NCI-H187 treated with DMSO at 0.1 percent for 48 hours (cell line): ENCODE data around the gene BBS9.
"Not testable (repeated sequence)": the region's sequence is repeated elsewhere in the genome, so short reads cannot be mapped to it uniquely, and the experiment has no call there.

Source experiments
- DNase-seq: peaks from one replicate; lab custom pipeline; 2025; lab: John Stamatoyannopoulos, UW

BBS9 gene

DNA sequence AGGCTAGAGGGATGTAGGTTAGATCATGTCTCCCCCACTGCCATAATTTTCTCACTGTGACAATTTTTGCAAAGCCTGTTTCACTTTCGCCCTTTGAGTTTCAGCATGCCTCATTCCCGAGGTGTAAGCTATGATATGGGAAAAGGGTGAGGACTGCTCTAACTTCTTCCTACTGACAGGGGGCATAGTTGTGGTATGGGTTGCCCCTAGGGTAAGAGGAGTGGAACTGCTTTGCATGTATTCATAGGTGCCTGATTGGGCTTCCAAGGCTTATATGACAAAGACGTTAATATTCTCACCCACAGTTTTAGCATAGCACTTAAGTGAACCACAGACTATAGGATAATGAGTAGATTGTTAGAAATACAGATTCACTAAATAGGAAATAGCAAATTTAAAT, 148.7 kb downstream of the BBS9 start:
- no peak for DNase-seq

DNA sequence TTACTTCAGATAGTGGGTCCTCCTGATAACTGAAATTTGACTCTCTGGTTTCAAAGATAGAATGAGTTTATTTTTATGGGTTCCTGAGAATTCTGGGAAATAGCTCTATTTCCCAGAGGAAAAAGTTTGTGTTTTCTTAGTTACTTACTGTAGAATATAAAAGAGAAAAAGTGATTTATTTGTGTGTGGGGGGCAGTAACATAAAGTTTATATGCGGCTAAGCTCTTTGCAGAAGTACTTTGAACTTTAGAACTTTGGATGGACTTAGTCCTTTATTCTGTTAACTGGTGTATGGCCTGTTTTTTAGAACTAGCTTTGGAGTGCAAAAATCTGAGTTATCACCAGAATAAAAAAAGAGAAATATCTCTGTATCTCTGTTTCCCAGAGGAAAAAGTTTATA, 157.1 kb downstream of the BBS9 start:
- no peak for DNase-seq

DNA sequence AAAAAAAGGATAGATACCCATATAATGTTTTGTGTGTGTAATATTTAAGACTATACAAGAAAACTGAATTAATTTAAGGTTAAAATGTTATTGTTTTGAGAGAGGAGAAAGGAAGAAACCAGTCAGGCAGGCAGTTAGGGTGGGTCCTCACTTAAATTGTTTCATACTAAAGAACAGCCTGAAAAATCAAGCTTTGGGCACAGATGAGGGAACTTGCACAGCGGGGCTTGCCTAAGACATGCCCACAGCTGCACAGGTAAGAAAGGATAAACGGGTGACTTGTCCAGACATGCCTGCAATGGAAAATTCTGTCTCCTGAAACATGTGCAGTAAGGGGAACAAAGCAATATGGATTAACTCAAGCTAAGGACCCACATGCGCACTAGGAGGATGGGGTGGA, 158.4 kb downstream of the BBS9 start:
- DNase-seq = no peak

DNA sequence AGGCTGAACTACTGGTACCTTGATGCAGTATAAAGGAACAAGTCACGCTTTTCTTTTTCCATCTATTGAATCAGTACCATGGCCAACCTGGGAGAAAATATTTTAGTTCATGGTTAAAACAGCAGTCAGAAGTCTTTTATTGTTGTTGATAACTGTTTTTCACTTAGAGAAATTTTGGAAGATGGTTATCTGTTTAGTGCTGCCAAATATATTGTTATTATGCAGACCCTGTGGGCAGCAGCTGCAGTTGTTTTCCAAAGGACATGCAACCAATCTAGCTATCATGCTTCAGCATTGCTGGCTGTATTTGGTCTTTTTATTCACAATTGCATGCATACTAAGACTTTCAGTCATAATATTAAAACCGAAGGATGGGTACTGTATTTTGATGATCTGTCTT, 169.5 kb downstream of the BBS9 start:
- DNase-seq = no peak

- DNase-seq = no peak
These were observed 170.1 kb downstream of the BBS9 start for GRCh38 chr7:33299425-33299824.

GRCh38 chr7:33300131-33300530, 170.8 kb downstream of the BBS9 start:
- DNase-seq = no peak

DNA sequence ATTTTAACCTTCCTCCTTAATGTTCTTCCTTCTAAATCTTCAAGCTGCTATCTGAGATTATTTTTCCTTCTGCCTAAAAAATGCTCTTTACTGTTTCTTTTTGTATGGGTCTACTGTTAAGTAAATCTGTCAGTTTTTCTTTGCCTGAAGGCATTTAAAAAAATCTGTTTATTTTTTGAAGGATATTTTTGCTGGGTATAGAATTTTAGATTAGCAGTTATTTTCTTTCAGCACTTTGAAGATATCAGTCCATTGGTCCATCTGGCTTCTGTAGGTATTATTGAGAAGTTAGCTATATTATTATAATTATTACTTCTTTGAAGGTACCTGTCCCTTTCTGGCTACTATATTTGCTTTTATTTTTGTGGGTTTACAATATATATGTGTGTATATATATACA, 171.4 kb downstream of the BBS9 start:
- DNase-seq = no peak

DNA sequence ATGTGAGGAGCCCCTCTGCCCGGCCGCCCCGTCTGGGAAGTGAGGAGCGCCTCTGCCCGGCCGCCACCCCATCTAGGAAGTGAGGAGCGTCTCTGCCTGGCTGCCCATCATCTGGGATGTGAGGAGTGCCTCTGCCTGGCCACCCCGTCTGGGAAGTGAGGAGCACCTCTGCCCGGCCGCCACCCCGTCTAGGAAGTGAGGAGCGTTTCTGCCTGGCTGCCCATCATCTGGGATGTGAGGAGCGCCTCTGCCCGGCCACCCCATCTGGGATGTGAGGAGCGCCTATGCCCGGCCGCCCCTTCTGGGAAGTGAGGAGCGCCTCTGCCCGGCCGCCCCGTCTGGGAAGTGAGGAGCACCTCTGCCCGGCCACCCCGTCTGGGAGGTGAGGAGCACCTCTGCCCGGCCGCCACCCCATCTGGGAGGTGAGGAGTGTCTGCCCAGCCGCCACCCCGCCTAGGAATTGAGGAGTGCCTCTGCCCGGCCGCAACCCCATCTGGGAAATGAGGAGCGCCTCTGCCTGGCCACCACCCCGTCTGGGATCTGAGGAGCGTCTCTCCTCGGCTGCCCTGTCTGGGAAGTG, 174.7 kb downstream of the BBS9 start:
- not testable (repeated sequence) for DNase-seq

DNA sequence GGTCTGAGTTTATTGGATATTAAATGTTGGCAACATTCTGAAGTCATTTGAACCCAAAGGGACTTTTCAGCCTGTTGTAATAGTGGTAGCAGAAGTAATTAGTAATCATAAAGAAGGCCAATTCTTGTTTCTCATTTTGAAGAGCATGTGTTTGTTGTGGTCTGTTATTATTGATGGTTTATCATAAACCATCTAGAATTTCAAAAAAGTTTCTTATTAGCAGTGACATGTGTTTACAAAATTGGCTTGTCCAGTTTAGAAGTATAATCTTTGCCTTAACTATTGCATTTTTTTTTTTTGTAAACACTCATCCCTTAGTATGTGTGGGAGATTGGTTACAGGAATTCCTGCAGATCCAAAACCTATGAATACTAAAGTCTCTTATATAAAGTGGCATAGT, 177.8 kb downstream of the BBS9 start:
- DNase-seq = no peak

- no peak for DNase-seq
These were observed 181.2 kb downstream of the BBS9 start for GRCh38 chr7:33310546-33310945.

GRCh38 chr7:33325754-33326484, 196.6 kb downstream of the BBS9 start:
- DNase-seq = no peak

- DNase-seq = no peak
These were observed 197.1 kb downstream of the BBS9 start for GRCh38 chr7:33326485-33326848.

DNA sequence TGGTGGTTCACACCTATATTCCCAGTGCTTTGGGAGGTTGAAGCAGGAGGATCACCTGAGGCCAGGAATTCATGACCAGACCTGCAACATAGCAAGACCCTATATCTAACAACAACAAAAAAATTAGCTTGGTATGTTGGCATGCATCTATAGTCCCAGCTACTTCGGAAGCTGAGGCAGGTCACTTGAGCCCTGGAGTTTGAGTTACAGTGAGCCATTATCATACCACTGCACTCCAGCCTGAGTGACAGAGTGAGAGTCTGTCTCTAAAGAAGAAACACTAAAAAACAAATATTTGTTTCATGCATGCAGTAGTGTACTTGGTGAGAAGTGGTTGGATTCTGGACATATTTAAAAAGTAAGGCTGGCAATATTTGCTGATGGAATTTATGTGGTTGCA, 198.1 kb downstream of the BBS9 start:
- no peak for DNase-seq

DNA sequence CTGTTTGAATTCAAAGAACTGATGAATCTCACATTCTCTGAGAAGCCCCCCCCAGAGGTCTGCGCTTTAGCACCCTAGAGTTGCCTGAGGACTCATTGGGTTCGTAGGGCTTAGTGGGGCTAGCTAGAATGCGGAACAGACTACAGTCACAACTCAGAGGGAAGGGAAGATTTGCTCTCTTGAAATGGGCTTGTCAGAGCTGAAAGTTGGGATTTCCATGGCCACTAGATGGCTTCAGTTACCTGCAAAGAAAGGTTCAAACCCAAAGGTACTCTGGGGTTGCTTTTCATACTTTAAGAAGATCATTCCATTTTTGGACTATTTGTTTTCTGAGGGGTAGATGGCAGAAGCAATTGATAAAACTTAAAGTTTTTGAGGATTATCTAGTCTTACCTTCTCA, 205.0 kb downstream of the BBS9 start:
- DNase-seq = no peak

GRCh38 chr7:33336820-33337219, 207.5 kb downstream of the BBS9 start:
- no peak for DNase-seq

DNA sequence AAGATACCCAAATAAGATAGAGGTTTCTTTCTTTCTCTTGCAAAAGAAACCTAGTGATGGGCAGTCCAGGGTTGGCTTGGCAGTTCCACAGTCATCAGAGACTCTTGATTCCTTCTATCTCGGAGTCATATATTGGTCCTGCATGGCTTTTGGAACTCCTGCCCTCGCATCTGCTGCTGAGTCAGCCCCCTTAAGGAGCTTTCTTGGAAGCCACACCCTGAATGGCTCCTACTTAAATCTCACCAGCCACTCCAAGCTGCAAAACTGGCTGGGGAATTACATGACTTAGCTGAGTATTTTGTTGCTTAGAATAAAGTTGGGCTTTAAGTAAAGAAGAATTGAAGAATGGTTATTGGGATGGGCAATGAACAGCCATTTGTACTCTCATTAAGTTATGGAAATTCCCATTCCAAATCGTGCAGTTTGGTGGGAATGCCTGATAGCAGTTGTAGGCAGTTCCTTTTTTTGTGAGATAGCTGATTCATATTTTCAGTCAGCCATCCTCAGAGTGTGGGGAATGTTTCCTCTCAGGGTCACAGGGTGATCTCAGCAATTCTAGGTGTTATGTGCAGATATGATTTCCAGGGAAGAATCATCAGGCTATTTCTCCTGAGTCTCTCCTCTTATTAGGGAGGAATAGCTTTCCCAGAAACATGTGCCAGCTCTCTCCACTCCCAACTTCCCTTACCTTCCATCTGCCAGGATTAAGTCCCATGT, 209.9 kb downstream of the BBS9 start:
- no peak for DNase-seq

DNA sequence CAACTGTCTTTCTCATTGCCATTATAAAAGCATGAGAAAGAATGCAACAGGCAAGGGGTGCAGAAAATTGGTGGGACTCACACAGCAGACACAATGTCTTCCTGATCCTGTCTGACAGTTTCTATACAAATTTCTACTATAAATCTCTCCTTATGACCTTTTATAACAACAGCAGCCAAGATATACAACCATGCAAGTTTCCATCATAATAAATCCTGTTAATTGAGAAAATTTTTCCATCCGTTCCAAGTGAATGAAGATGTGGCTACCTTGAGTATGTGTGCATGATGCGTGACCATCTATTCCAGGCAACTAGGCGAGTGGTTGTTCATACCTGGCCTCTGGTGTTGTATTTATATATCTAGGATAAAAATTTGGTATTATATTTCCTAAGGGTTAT, 216.7 kb downstream of the BBS9 start:
- DNase-seq = peak; percentile 15

DNA sequence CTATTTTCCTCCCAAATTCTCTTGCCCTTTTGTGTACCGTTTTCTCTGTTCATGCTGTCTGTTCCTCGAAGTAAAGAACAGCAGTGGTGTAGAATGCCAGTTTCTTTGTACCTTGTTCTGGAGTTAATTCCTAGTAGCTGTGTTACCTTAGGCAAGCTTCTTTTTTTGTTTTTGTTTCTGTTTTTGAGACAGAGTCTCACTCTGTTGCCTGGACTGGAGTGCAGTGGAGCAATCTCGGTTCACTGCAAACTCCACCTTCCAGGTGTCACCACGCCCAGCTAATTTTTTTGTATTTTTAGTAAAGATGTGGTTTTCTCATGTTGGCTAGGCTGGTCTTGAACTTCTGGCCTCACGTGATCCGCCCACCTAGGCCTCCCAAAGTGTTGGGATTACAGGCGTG, 221.2 kb downstream of the BBS9 start:
- no peak for DNase-seq

DNA sequence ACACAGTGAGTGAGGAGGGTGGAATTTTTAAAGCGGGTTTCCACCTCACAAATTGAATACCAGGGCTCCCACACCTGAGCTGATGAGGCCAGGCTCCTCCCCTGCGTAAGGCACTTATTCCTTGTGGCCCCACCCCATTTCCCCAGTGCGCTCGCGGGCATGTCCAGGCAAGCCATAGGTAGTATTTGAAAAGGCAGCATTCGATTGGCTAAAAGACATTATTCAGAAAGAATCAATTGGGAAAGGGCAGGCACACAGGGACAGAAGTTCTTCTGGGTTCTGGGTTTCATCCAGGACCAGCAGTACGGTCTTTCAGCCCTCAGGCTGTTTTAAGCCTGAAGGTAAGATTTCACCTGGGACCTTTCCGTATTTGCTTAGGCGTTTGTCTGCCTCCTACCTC, 222.3 kb downstream of the BBS9 start:
- no peak for DNase-seq

- no peak for DNase-seq
These were observed 224.8 kb downstream of the BBS9 start for GRCh38 chr7:33354201-33354600.

GRCh38 chr7:33355386-33355785, 226.0 kb downstream of the BBS9 start:
- DNase-seq = no peak

DNA sequence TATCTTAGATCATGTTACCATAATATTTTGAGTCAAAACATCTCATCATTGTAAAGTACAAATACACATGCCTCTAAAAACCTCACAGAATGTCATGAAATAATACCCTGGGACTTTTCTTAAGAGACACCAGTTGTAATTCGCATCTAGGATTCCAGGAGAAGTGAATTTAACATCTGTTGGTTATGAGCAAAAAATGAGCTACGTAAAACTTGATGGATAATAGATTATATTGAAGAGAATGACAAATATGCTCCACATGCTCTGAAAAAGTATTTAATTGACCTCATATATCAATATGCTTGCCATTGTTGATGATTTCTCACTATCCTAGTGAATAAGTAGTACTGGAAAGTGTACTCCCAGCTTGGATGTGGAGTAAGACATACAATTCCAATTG, 227.0 kb downstream of the BBS9 start:
- DNase-seq = no peak

- no peak for DNase-seq
These were observed 228.5 kb downstream of the BBS9 start for GRCh38 chr7:33357846-33358245.

GRCh38 chr7:33369888-33370287, 240.5 kb downstream of the BBS9 start:
- no peak for DNase-seq
